ENCODE results near the gene RCAN3.

The RCAN3 gene

GRCh38 chr1:24558902-24559791 is 56.5 kb downstream of the RCAN3 start:
- DNase-seq, result peak; percentile 51
- H3K4me3 Mint-ChIP-seq, result no peak overlapping the region
- peaks cover 26% of the 10 kb centered on the region for H3K4me1 Mint-ChIP-seq
- no peaks in the 10 kb centered on the region for H3K9me3 Mint-ChIP-seq
- TF ChIP-seq CTCF (IDR thresholded peaks at IDR 0.05), result no peak
- H3K36me3 Mint-ChIP-seq (ENCODE audit: low read depth), result no peaks in the 10 kb centered on the region
- no peak overlapping the region for H3K27ac Mint-ChIP-seq
- H3K27me3 Mint-ChIP-seq (ENCODE audit: low read depth, poor library complexity), result peaks cover 60% of the 10 kb centered on the region

GRCh38 chr1:24560361-24560760 is 57.7 kb downstream of the RCAN3 start:
- Mint-ChIP-seq H3K27ac (no peak overlapping the region), H3K36me3 (ENCODE audit: low read depth) (no peaks in the 10 kb centered on the region), H3K4me3 (no peak overlapping the region), H3K27me3 (ENCODE audit: low read depth, poor library complexity) (peaks cover 55% of the 10 kb centered on the region), H3K9me3 (no peaks in the 10 kb centered on the region), H3K4me1 (peaks cover 24% of the 10 kb centered on the region)
- TF ChIP-seq CTCF (IDR thresholded peaks at IDR 0.05), result no peak
- no peak for DNase-seq

GRCh38 chr1:24562625-24563024 is 60.0 kb downstream of the RCAN3 start:
- H3K4me3 Mint-ChIP-seq, result no peak overlapping the region
- H3K4me1 Mint-ChIP-seq, result peaks cover 25% of the 10 kb centered on the region
- no peak overlapping the region for H3K27ac Mint-ChIP-seq
- no peaks in the 10 kb centered on the region for H3K36me3 Mint-ChIP-seq (ENCODE audit: low read depth)
- H3K9me3 Mint-ChIP-seq, result no peaks in the 10 kb centered on the region
- no peak for DNase-seq
- no peak for TF ChIP-seq CTCF (IDR thresholded peaks at IDR 0.05)
- peaks cover 41% of the 10 kb centered on the region for H3K27me3 Mint-ChIP-seq (ENCODE audit: low read depth, poor library complexity)

GRCh38 chr1:24564695-24565094 is 62.1 kb downstream of the RCAN3 start:
- Mint-ChIP-seq H3K36me3 (ENCODE audit: low read depth) (no peaks in the 10 kb centered on the region), H3K27me3 (ENCODE audit: low read depth, poor library complexity) (peaks cover 26% of the 10 kb centered on the region), H3K4me3 (no peak overlapping the region), H3K9me3 (no peaks in the 10 kb centered on the region), H3K27ac (no peak overlapping the region), H3K4me1 (peaks cover 19% of the 10 kb centered on the region)
- TF ChIP-seq CTCF (IDR thresholded peaks at IDR 0.05), result no peak
- DNase-seq, result no peak

GRCh38 chr1:24566236-24566867 is 63.7 kb downstream of the RCAN3 start:
- no peak for DNase-seq
- Mint-ChIP-seq H3K27ac (no peak overlapping the region), H3K36me3 (ENCODE audit: low read depth) (no peaks in the 10 kb centered on the region), H3K4me3 (no peak overlapping the region), H3K4me1 (peaks cover 19% of the 10 kb centered on the region), H3K27me3 (ENCODE audit: low read depth, poor library complexity) (peaks cover 21% of the 10 kb centered on the region), H3K9me3 (no peaks in the 10 kb centered on the region)
- no peak for TF ChIP-seq CTCF (IDR thresholded peaks at IDR 0.05)

Measured in nephron progenitor cell (in vitro differentiated cells).